Epidermal melanocyte (primary cell): ENCODE results near the gene MBIP.
"Not testable (repeated sequence)": the region's sequence is repeated elsewhere in the genome, so short reads cannot be mapped to it uniquely, and the experiment has no call there.

ENCODE experiments used
- DNase-seq: peaks from one replicate; pipeline ENCODE4 v3.0.0; 2011; ENCODE audit warnings: low spot score; ENCODE audit not compliant: insufficient read length

MBIP gene

GRCh38 chr14:36320200-36320896, at the start of gene MBIP:
TSS of gene MBIP (minus strand) at chr14:36320637. CDS start at chr14:36320588, 49 bp downstream.
- DNase-seq = peak; percentile 94

- no peak for DNase-seq
These were observed 47.7 kb upstream of the MBIP start for GRCh38 chr14:36367985-36368774.

- DNase-seq = no peak
These were observed 45.3 kb upstream of the MBIP start for GRCh38 chr14:36365766-36366165.

- DNase-seq = no peak
These were observed 43.3 kb upstream of the MBIP start for GRCh38 chr14:36363704-36364103.

- DNase-seq = no peak
These were observed 42.2 kb upstream of the MBIP start for GRCh38 chr14:36362648-36363047.

GRCh38 chr14:36361210-36361853, 40.9 kb upstream of the MBIP start:
- no peak for DNase-seq

GRCh38 chr14:36356862-36357261, 36.4 kb upstream of the MBIP start:
- no peak for DNase-seq

GRCh38 chr14:36346052-36346451, 25.6 kb upstream of the MBIP start:
- no peak for DNase-seq

GRCh38 chr14:36344211-36344610, 23.8 kb upstream of the MBIP start:
- no peak for DNase-seq

- not testable (repeated sequence) for DNase-seq
These were observed 21.4 kb upstream of the MBIP start for GRCh38 chr14:36341811-36342210.

GRCh38 chr14:36340276-36340890, 19.9 kb upstream of the MBIP start:
- DNase-seq = no peak

GRCh38 chr14:36339816-36340215, 19.4 kb upstream of the MBIP start:
- DNase-seq = no peak

- no peak for DNase-seq
These were observed 12.7 kb upstream of the MBIP start for GRCh38 chr14:36333119-36333518.

- not testable (repeated sequence) for DNase-seq
These were observed 7.1 kb upstream of the MBIP start for GRCh38 chr14:36327573-36327972.

- DNase-seq = no peak
These were observed 5.4 kb upstream of the MBIP start for GRCh38 chr14:36325853-36326252.

GRCh38 chr14:36324897-36325296, 4.5 kb upstream of the MBIP start:
- DNase-seq = no peak

GRCh38 chr14:36320897-36321381, 502 bp upstream of the MBIP start:
- DNase-seq = no peak

GRCh38 chr14:36319899-36320199, 588 bp downstream of the MBIP start:
- DNase-seq = no peak

- DNase-seq = no peak
These were observed 2.8 kb downstream of the MBIP start for GRCh38 chr14:36317650-36318049.

- no peak for DNase-seq
These were observed 4.3 kb downstream of the MBIP start for GRCh38 chr14:36316131-36316530.

GRCh38 chr14:36315159-36315853, 5.1 kb downstream of the MBIP start:
- DNase-seq = no peak
